Measurements from ENCODE around the gene SORCS3.

The SORCS3 gene

GRCh38 chr10:104947314-104947713 lies 306.2 kb downstream of the SORCS3 start:
- Histone ChIP-seq H3K4me3 (ENCODE audit: low read depth in 1 of 2, low read length in 2 of 2) (no peak overlapping the region), H3K9ac (ENCODE audit: low read depth, low read length) (no peak overlapping the region), H3K4me1 (ENCODE audit: insufficient read depth, low read length) (no peaks in the 10 kb centered on the region), H2AFZ (ENCODE audit: low read depth, low read length) (no peak overlapping the region), H3K27me3 (ENCODE audit: insufficient read depth, low read length, poor library complexity) (no peaks in the 10 kb centered on the region), H3K36me3 (ENCODE audit: insufficient read depth, low read length) (no peaks in the 10 kb centered on the region), H3K9me3 (ENCODE audit: insufficient read depth, low read length, severe bottlenecking) (no peaks in the 10 kb centered on the region), H3K4me2 (ENCODE audit: insufficient read depth, low read length) (no peak overlapping the region), H4K20me1 (ENCODE audit: insufficient read depth, low read length) (no peaks in the 10 kb centered on the region), H3K27ac (ENCODE audit: low read length) (no peak overlapping the region), H3K79me2 (ENCODE audit: insufficient read depth, low read length) (no peaks in the 10 kb centered on the region)
- TF ChIP-seq, protein P1, sequence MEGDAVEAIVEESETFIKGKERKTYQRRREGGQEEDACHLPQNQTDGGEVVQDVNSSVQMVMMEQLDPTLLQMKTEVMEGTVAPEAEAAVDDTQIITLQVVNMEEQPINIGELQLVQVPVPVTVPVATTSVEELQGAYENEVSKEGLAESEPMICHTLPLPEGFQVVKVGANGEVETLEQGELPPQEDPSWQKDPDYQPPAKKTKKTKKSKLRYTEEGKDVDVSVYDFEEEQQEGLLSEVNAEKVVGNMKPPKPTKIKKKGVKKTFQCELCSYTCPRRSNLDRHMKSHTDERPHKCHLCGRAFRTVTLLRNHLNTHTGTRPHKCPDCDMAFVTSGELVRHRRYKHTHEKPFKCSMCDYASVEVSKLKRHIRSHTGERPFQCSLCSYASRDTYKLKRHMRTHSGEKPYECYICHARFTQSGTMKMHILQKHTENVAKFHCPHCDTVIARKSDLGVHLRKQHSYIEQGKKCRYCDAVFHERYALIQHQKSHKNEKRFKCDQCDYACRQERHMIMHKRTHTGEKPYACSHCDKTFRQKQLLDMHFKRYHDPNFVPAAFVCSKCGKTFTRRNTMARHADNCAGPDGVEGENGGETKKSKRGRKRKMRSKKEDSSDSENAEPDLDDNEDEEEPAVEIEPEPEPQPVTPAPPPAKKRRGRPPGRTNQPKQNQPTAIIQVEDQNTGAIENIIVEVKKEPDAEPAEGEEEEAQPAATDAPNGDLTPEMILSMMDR (IDR thresholded peaks at IDR 0.05; ENCODE audit: borderline replicate concordance, extremely low read depth, low read length, poor library complexity, severe bottlenecking) = no peak
- no peak for TF ChIP-seq EZH2 (IDR thresholded peaks at IDR 0.05; ENCODE audit: borderline replicate concordance, low read depth, low read length, severe bottlenecking)
- DNase-seq (no peak), ATAC-seq (ENCODE audit: insufficient read depth, low read depth) (no peak)

GRCh38 chr10:104957178-104957841 lies 316.2 kb downstream of the SORCS3 start:
- no peaks in the 10 kb centered on the region for H3K9me3 ChIP-seq (ENCODE audit: insufficient read depth, low read length, severe bottlenecking)
- TF ChIP-seq, protein P1 (IDR thresholded peaks at IDR 0.05; ENCODE audit: borderline replicate concordance, extremely low read depth, low read length, poor library complexity, severe bottlenecking) = no peak
- no peak for TF ChIP-seq EZH2 (IDR thresholded peaks at IDR 0.05; ENCODE audit: borderline replicate concordance, low read depth, low read length, severe bottlenecking)
- H2AFZ ChIP-seq (ENCODE audit: low read depth, low read length) = no peak overlapping the region
- H4K20me1 ChIP-seq (ENCODE audit: insufficient read depth, low read length) = no peaks in the 10 kb centered on the region
- H3K4me1 ChIP-seq (ENCODE audit: insufficient read depth, low read length) = no peaks in the 10 kb centered on the region
- no peak for DNase-seq
- no peaks in the 10 kb centered on the region for H3K27me3 ChIP-seq (ENCODE audit: insufficient read depth, low read length, poor library complexity)
- H3K79me2 ChIP-seq (ENCODE audit: insufficient read depth, low read length) = no peaks in the 10 kb centered on the region
- H3K4me3 ChIP-seq (ENCODE audit: low read depth in 1 of 2, low read length in 2 of 2) = no peak overlapping the region
- ATAC-seq (ENCODE audit: insufficient read depth, low read depth) = no peak
- H3K36me3 ChIP-seq (ENCODE audit: insufficient read depth, low read length) = no peaks in the 10 kb centered on the region
- H3K4me2 ChIP-seq (ENCODE audit: insufficient read depth, low read length) = no peak overlapping the region
- no peak overlapping the region for H3K27ac ChIP-seq (ENCODE audit: low read length)
- no peak overlapping the region for H3K9ac ChIP-seq (ENCODE audit: low read depth, low read length)

GRCh38 chr10:104966563-104967297 lies 325.6 kb downstream of the SORCS3 start:
- no peak for DNase-seq
- Histone ChIP-seq H2AFZ (ENCODE audit: low read depth, low read length) (no peak overlapping the region), H3K27me3 (ENCODE audit: insufficient read depth, low read length, poor library complexity) (no peaks in the 10 kb centered on the region), H3K4me2 (ENCODE audit: insufficient read depth, low read length) (no peak overlapping the region), H3K27ac (ENCODE audit: low read length) (no peak overlapping the region), H3K4me3 (ENCODE audit: low read depth in 1 of 2, low read length in 2 of 2) (no peak overlapping the region), H3K9me3 (ENCODE audit: insufficient read depth, low read length, severe bottlenecking) (no peaks in the 10 kb centered on the region), H3K36me3 (ENCODE audit: insufficient read depth, low read length) (no peaks in the 10 kb centered on the region), H3K9ac (ENCODE audit: low read depth, low read length) (no peak overlapping the region), H3K4me1 (ENCODE audit: insufficient read depth, low read length) (no peaks in the 10 kb centered on the region), H3K79me2 (ENCODE audit: insufficient read depth, low read length) (no peaks in the 10 kb centered on the region), H4K20me1 (ENCODE audit: insufficient read depth, low read length) (no peaks in the 10 kb centered on the region)
- TF ChIP-seq, protein P1 (IDR thresholded peaks at IDR 0.05; ENCODE audit: borderline replicate concordance, extremely low read depth, low read length, poor library complexity, severe bottlenecking) = no peak
- no peak for TF ChIP-seq EZH2 (IDR thresholded peaks at IDR 0.05; ENCODE audit: borderline replicate concordance, low read depth, low read length, severe bottlenecking)
- no peak for ATAC-seq (ENCODE audit: insufficient read depth, low read depth)
